ENCODE measurements around the gene PKM.
A peak's percentile ranks its signal among the peaks of the same experiment; 100 is the strongest.

PKM gene

DNA sequence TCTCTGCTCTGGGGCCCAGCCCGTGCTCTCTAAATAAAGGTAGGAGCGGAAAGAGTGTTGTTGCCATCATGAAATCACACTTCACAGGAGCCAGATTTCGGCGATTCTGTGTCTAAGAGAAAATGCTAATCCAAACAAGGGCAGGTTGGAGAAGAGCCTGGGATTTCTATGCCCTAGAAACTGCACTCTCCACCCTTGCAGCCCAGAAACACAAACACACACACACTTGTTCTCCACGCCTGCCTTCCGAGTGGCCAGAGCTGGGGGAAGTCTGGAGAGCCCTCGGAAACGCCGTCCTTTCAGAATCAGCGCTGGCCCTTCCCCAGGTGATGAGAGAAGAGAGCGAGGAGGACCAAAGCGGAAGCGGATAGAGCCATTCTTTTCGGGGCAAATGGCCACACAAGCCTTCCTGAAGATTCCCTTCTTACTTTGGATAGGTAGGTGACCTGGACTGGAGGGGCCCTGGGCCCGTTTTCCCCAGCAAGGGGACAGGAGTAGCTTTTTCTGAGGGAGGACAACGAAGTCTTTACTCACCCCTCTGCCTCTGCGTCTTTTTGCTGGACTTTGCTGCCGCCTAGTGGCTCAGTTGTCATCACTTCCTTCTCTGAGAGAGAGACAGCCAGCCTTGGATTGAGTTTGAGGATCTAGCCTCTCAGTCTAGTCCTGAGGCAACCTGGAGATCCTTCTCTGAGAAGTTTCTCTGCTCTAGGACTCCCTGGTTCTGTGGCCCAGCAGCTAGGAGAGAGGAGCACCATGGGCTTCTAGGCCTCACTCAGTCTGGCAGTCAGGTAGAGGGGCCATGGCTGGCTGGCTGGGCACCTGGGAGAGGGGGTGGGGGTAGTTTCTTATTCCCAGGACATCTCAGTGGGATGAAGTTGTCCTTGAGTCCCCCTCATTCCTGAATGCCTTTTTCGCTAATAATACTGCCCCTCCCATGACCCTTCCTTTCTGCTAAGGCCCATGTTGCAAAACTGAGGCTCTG, 75.1 kb downstream of the PKM start:
- peak; percentile 59 to 68 for DNase-seq (ENCODE audit: low read depth in 2 of 2)

DNA sequence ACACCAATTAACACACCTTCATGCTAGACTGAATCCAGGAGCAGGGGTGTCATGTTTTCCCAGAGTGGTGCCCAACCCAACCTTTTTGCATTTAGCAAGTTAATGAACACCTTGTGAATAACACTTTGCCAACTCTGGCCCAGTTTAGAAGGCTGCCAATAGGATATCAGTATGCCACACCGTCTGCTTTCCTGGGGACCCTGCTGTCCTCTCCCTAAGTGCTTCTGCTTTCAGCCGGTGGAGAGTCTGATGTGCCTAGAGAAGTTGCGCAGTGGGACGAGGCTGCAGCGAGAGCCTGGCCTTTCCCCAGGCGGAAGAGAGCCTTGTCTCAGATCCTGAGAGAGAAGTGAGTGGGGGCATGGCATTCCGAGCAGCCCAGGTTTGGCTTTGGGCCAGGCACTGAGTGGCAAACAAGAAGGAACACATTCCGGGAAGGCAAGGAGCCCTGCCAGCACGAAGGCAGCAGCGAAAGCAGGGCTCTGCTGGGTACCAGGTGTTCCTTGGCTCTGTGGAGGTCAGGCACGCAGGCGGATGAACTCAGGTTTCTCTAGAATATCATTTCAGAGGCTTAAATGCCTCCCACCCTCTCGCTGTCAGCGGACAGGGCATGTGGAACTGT, 75.9 kb downstream of the PKM start:
- no peak for DNase-seq (ENCODE audit: low read depth in 2 of 2)

DNA sequence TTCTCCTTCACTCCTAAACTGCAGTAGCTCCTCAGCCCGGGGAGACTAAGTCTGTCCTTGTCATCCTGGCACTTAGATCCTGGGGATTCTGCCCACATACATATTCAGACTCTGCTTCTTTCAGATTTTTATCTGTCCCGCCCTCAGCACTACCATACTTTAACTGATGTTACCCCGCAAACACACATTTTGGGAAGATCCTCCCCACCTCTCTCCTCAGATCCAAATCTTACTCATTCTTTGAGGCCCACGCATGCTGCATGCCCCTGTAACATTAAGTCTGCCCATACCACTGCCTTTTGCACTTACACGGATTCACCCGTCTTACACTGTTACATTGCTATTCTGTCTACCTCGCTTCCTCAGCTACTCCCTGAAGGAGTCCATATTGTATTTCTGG, 76.7 kb downstream of the PKM start:
- DNase-seq (ENCODE audit: low read depth in 2 of 2): no peak

DNA sequence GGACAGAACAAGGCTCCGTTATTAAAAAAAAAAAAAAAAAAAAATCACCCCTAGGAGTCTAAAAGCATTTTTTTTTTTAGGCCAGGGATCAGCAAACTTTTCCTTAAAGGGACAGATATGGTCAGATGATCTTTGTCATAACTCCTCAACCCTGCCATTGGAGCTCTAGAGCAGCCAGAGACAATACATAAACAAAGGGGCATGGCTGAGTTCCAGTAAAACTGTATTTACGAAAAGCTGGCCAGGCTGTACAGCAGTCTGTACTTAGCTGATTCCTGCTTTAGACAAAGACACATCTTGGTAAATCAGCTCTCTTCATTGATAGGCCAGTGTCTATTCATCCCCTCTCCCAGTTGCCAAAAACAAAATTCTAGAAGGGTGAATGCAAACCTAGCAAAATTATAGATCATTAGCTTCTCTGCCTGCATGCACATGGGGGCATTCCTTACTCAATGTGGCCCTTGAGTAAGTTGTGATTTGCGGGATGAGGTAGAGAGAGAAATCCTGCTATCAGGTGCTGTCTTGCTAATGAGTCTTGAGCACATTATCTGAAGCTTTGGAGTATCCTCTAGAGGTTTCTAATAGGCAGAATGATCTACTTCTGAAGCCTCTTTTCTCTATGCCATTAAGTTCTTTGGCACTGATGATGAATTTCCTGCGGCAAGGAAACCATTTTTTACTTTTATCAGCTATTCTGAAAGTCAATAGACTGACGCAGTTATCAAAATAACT, 77.6 kb downstream of the PKM start:
- DNase-seq (ENCODE audit: low read depth in 2 of 2): no peak
